HG02973 (cell line): ENCODE data around the gene BTBD10.

Experiments used
- ATAC-seq: cut with Tn5 transposase; IDR thresholded peaks from one replicate; pipeline ENCODE4 v1.9.1; 2021; ENCODE audit warnings: moderate library complexity; ENCODE audit not compliant: unreplicated experiment

BTBD10 gene

GRCh38 chr11:13462901-13463778 is at the start of gene BTBD10:
TSS of gene BTBD10 (minus strand) at chr11:13463222. CDS start at chr11:13445124, 18,098 bp downstream.
- ATAC-seq = peak; percentile 98

- ATAC-seq = no peak
Measured at GRCh38 chr11:13503393-13503792, 40.4 kb upstream of the BTBD10 start.

- ATAC-seq = no peak
Measured at GRCh38 chr11:13502492-13502891, 39.5 kb upstream of the BTBD10 start.

- no peak for ATAC-seq
Measured at GRCh38 chr11:13495929-13496328, 32.9 kb upstream of the BTBD10 start, which contains the start of gene PTH. TSS of gene PTH (minus strand) at chr11:13495997. CDS start at chr11:13492855, 3,142 bp downstream.

GRCh38 chr11:13494051-13494450 is 31.0 kb upstream of the BTBD10 start:
- ATAC-seq = no peak

GRCh38 chr11:13487661-13488030 is 24.6 kb upstream of the BTBD10 start:
- peak; percentile 69 for ATAC-seq

- peak; percentile 93 for ATAC-seq
Measured at GRCh38 chr11:13486926-13487660, 24.1 kb upstream of the BTBD10 start.

GRCh38 chr11:13480198-13480597 is 17.2 kb upstream of the BTBD10 start:
- no peak for ATAC-seq

GRCh38 chr11:13479688-13480087 is 16.7 kb upstream of the BTBD10 start:
- no peak for ATAC-seq

GRCh38 chr11:13475091-13475490 is 12.1 kb upstream of the BTBD10 start:
- ATAC-seq = no peak

- no peak for ATAC-seq
Measured at GRCh38 chr11:13473013-13473722, 10.1 kb upstream of the BTBD10 start.

- no peak for ATAC-seq
Measured at GRCh38 chr11:13468750-13469149, 5.7 kb upstream of the BTBD10 start.

- ATAC-seq = no peak
Measured at GRCh38 chr11:13465909-13466371, 2.9 kb upstream of the BTBD10 start.

GRCh38 chr11:13463779-13464290 is 813 bp upstream of the BTBD10 start:
- no peak for ATAC-seq

GRCh38 chr11:13462311-13462900 is 616 bp downstream of the BTBD10 start:
- peak; percentile 23 for ATAC-seq

GRCh38 chr11:13461291-13461690 is 1.7 kb downstream of the BTBD10 start:
- no peak for ATAC-seq

GRCh38 chr11:13450832-13451397 is 12.1 kb downstream of the BTBD10 start:
- ATAC-seq = no peak

GRCh38 chr11:13449522-13449921 is 13.5 kb downstream of the BTBD10 start:
- ATAC-seq = no peak

- no peak for ATAC-seq
Measured at GRCh38 chr11:13448876-13449275, 14.1 kb downstream of the BTBD10 start.

- ATAC-seq = no peak
Measured at GRCh38 chr11:13446444-13446843, 16.6 kb downstream of the BTBD10 start.
